IPS DF 19.7 (cell line): ENCODE measurements around the gene WDR49.

Experiments used
- DNase-seq: peaks from one replicate; pipeline ENCODE4 v3.0.0-alpha.2; 2013; ENCODE audit warnings: low read depth, low spot score

WDR49 gene

GRCh38 chr3:167653760-167654159, at the start of gene WDR49:
Gene WDR49, minus strand, starts transcription at chr3:167653942. Its CDS starts 517 bp downstream, at chr3:167653425.
- peak; percentile 94 for DNase-seq

GRCh38 chr3:167700926-167701325, 47.2 kb upstream of the WDR49 start:
- no peak for DNase-seq

GRCh38 chr3:167700046-167700445, 46.3 kb upstream of the WDR49 start:
- no peak for DNase-seq

- no peak for DNase-seq
These were observed 40.4 kb upstream of the WDR49 start for GRCh38 chr3:167694121-167694520.

GRCh38 chr3:167691366-167691765, 37.6 kb upstream of the WDR49 start:
- no peak for DNase-seq

- DNase-seq, result peak; percentile 12
These were observed 30.7 kb upstream of the WDR49 start for GRCh38 chr3:167684388-167684993.

- DNase-seq, result no peak
These were observed 25.8 kb upstream of the WDR49 start for GRCh38 chr3:167679526-167679925.

- DNase-seq, result no peak
These were observed 22.1 kb upstream of the WDR49 start for GRCh38 chr3:167675848-167676247.

- DNase-seq, result no peak
These were observed 19.5 kb upstream of the WDR49 start for GRCh38 chr3:167673221-167673620.

- DNase-seq, result no peak
These were observed 18.2 kb upstream of the WDR49 start for GRCh38 chr3:167671878-167672427.

- no peak for DNase-seq
These were observed 16.0 kb upstream of the WDR49 start for GRCh38 chr3:167669699-167670098.

GRCh38 chr3:167668651-167669050, 14.9 kb upstream of the WDR49 start:
- no peak for DNase-seq

GRCh38 chr3:167666563-167666962, 12.8 kb upstream of the WDR49 start:
- no peak for DNase-seq

- DNase-seq, result no peak
These were observed 9.2 kb upstream of the WDR49 start for GRCh38 chr3:167662919-167663400.

GRCh38 chr3:167657684-167658225, 4.0 kb upstream of the WDR49 start:
- DNase-seq, result no peak

- no peak for DNase-seq
These were observed 3.1 kb upstream of the WDR49 start for GRCh38 chr3:167656821-167657220.

- DNase-seq, result no peak
These were observed 587 bp downstream of the WDR49 start for GRCh38 chr3:167653155-167653554.

- DNase-seq, result no peak
These were observed 1.9 kb downstream of the WDR49 start for GRCh38 chr3:167651826-167652225.

GRCh38 chr3:167650459-167650858, 3.3 kb downstream of the WDR49 start:
- no peak for DNase-seq

- DNase-seq, result no peak
These were observed 4.0 kb downstream of the WDR49 start for GRCh38 chr3:167649746-167650145.

- no peak for DNase-seq
These were observed 9.1 kb downstream of the WDR49 start for GRCh38 chr3:167644611-167645010.

- DNase-seq, result no peak
These were observed 22.3 kb downstream of the WDR49 start for GRCh38 chr3:167631471-167631870.

- DNase-seq, result no peak
These were observed 27.3 kb downstream of the WDR49 start for GRCh38 chr3:167626490-167626889.
